GM18511 (cell line): Measurements from ENCODE around the gene EXPH5.
A peak's percentile ranks its signal among the peaks of the same experiment; 100 is the strongest.

Experiments
- ATAC-seq: cut with Tn5 transposase; IDR thresholded peaks from one replicate; pipeline ENCODE4 v1.9.1; 2021; ENCODE audit warnings: mild to moderate bottlenecking, moderate library complexity; ENCODE audit not compliant: unreplicated experiment

The EXPH5 gene

GRCh38 chr11:108568195-108568858 is 25.2 kb downstream of the EXPH5 start:
- no peak for ATAC-seq

GRCh38 chr11:108565653-108566052 is 27.9 kb downstream of the EXPH5 start:
- ATAC-seq = no peak

- ATAC-seq = no peak
Observed at GRCh38 chr11:108562746-108563581, 30.6 kb downstream of the EXPH5 start.

GRCh38 chr11:108561535-108561991 is 32.0 kb downstream of the EXPH5 start:
- no peak for ATAC-seq

- no peak for ATAC-seq
Observed at GRCh38 chr11:108559904-108560303, 33.7 kb downstream of the EXPH5 start.

- ATAC-seq = peak; percentile 41
Observed at GRCh38 chr11:108559340-108559739, 34.2 kb downstream of the EXPH5 start.

- ATAC-seq = peak; percentile 84
Observed at GRCh38 chr11:108558222-108558621, 35.3 kb downstream of the EXPH5 start.

- ATAC-seq = no peak
Observed at GRCh38 chr11:108556019-108556418, 37.5 kb downstream of the EXPH5 start.

- ATAC-seq = no peak
Observed at GRCh38 chr11:108551651-108552462, 41.7 kb downstream of the EXPH5 start.

- no peak for ATAC-seq
Observed at GRCh38 chr11:108549319-108549885, 44.2 kb downstream of the EXPH5 start.

GRCh38 chr11:108545909-108546501 is 47.6 kb downstream of the EXPH5 start:
- ATAC-seq = no peak

- no peak for ATAC-seq
Observed at GRCh38 chr11:108543316-108543964, 50.1 kb downstream of the EXPH5 start.

- no peak for ATAC-seq
Observed at GRCh38 chr11:108541531-108541930, 52.0 kb downstream of the EXPH5 start.

GRCh38 chr11:108538502-108538901 is 55.1 kb downstream of the EXPH5 start:
- no peak for ATAC-seq

- peak; percentile 54 for ATAC-seq
Observed at GRCh38 chr11:108538022-108538424, 55.5 kb downstream of the EXPH5 start.

- no peak for ATAC-seq
Observed at GRCh38 chr11:108536783-108537182, 56.8 kb downstream of the EXPH5 start.

GRCh38 chr11:108535384-108535955 is 58.1 kb downstream of the EXPH5 start:
- ATAC-seq = no peak

- ATAC-seq = no peak
Observed at GRCh38 chr11:108534274-108534882, 59.2 kb downstream of the EXPH5 start.

GRCh38 chr11:108530426-108530825 is 63.1 kb downstream of the EXPH5 start:
- ATAC-seq = no peak
